H1 (cell line): ENCODE data around the gene CHRNA4.

Experiments
- CTCF ChIP-seq, 3 experiments: IDR thresholded peaks; 1 replicate in 2 of 3; 2 replicates in 1 of 3; pipeline versions ENCODE4 v1.5.1 to v1.6.1; 2011; ENCODE audit warnings: low read length in 3 of 3, mild to moderate bottlenecking in 3 of 3, inconsistent platforms in 2 of 3, low read depth in 1 of 3, moderate library complexity in 1 of 3; ENCODE audit not compliant: insufficient read depth in 1 of 3; ENCODE audit errors: control extremely low read depth in 1 of 3
- POLR2AphosphoS5 ChIP-seq: IDR thresholded peaks from 2 replicates; pipeline ENCODE4 v1.6.1; 2011; ENCODE audit warnings: low read depth, low read length
- TAF1 ChIP-seq: IDR thresholded peaks from 2 replicates; pipeline ENCODE4 v1.6.1; 2011; ENCODE audit warnings: mild to moderate bottlenecking, low read depth, low read length

DNA sequence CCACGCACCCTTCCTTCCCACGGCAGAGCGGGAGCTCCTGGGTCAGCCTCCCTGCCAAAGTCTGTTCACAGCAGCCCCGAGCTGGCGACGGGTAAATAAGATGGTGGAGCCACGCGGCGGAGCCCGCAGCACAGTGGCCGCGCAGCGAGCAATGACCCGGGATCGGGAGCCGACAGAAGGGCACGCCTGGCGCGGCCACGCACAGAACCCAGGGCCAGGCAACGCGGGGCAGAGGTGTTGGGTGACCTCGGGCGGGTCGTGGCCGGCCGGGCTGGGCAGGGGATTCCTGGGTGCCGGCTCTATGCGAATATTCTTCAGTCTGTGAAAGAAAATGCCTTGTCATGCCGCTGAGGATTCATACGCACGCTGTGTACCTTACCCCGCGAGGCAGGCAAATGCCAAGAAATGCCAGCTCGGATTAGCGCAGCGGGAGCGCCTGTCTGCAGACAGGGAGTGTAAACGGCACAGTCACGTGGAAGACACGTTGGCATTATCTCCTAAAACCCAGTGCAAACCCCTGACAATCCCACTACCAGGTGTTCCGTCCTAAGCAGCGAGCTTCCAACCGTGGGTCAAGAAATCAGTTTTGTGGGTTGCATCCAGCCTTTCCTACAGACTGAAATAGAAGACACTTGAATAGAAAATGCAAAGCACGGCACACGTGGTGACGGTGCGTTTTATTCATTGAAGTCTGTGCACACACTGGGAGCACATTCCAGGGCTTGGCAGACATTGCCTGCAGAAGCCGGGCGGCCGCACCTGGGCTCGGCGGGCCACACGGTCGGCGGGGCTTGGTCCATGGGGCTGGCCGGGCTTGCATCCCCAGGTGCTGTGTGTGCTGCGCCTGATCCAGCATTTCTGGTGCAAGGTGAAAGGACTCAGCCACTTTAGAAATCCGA, 18.3 kb downstream of the CHRNA4 start:
- TF ChIP-seq CTCF (IDR thresholded peaks at IDR 0.05; ENCODE audit: control extremely low read depth in 1 of 3, insufficient read depth in 1 of 3, low read depth in 1 of 3, low read length in 3 of 3) (no peak), TAF1 (no peak), POLR2AphosphoS5 (no peak)
